ENCODE data around the gene CCDC188. TPM values are rescaled to one million over a fixed set of nuclear protein-coding genes. Genes with fewer than 3 reads are reported as not detected.
A peak's percentile ranks its signal among the peaks of the same experiment; 100 is the strongest.

Gene CCDC188
- total and polyA plus RNA-seq, 4 donors = 0.63 to 4.0 (median 1.4) TPM

- Histone ChIP-seq H3K4me1 (ENCODE audit: control insufficient read depth in 5 of 5, insufficient read depth in 5 of 5, low read length in 5 of 5) (peaks cover 0 to 40% (median 10%) of the 10 kb centered on the region in 5 donors), H3K9ac (ENCODE audit: insufficient read depth in 1 of 2, low read length in 2 of 2) (no peak overlapping the region), H3K36me3 (ENCODE audit: control insufficient read depth in 4 of 4, insufficient read depth in 4 of 4, low read length in 4 of 4) (peaks cover 0 to 33% (median 0%) of the 10 kb centered on the region in 4 donors), H3K27ac (ENCODE audit: low read depth in 1 of 2, low read length in 1 of 2) (peak overlapping the region; percentile 7 to 18), H3K27me3 (ENCODE audit: control insufficient read depth in 3 of 3, insufficient read depth in 3 of 3, low read length in 2 of 3) (no peaks in the 10 kb centered on the region), H3K4me3 (no peak overlapping the region), H3K9me3 (ENCODE audit: control insufficient read depth in 4 of 4, insufficient read depth in 3 of 4, low read length in 3 of 4) (no peaks in the 10 kb centered on the region)
- ATAC-seq (ENCODE audit: insufficient read depth, low FRiP score) (no peak), DNase-seq (no peak)
- 36 to 47% methylated on average over 26 of the region's 26 CpGs for WGBS, 2 donors
- TF ChIP-seq CTCF (IDR thresholded peaks at IDR 0.05; ENCODE audit: control extremely low read depth, extremely low read depth) = no peak
Measured at GRCh38 chr22:20137671-20138416, 13.0 kb downstream of the CCDC188 start.

GRCh38 chr22:20137113-20137512 is 13.7 kb downstream of the CCDC188 start:
- Histone ChIP-seq H3K9me3 (ENCODE audit: control insufficient read depth in 4 of 4, insufficient read depth in 3 of 4, low read length in 3 of 4) (no peaks in the 10 kb centered on the region), H3K36me3 (ENCODE audit: control insufficient read depth in 4 of 4, insufficient read depth in 4 of 4, low read length in 4 of 4) (peaks cover 0 to 28% (median 0%) of the 10 kb centered on the region in 4 donors), H3K4me3 (no peak overlapping the region), H3K9ac (ENCODE audit: insufficient read depth in 1 of 2, low read length in 2 of 2) (no peak overlapping the region), H3K27ac (ENCODE audit: low read depth in 1 of 2, low read length in 1 of 2) (no peak overlapping the region), H3K4me1 (ENCODE audit: control insufficient read depth in 5 of 5, insufficient read depth in 5 of 5, low read length in 5 of 5) (peaks cover 0 to 44% (median 17%) of the 10 kb centered on the region in 5 donors), H3K27me3 (ENCODE audit: control insufficient read depth in 3 of 3, insufficient read depth in 3 of 3, low read length in 2 of 3) (no peaks in the 10 kb centered on the region)
- no peak for ATAC-seq (ENCODE audit: insufficient read depth, low FRiP score)
- no peak for TF ChIP-seq CTCF (IDR thresholded peaks at IDR 0.05; ENCODE audit: control extremely low read depth, extremely low read depth)
- DNase-seq = no peak
- WGBS, 2 donors = 88% methylated on average over 13 of the region's 13 CpGs

- H3K9ac ChIP-seq (ENCODE audit: insufficient read depth in 1 of 2, low read length in 2 of 2) = no peak overlapping the region
Measured at GRCh38 chr22:20136603-20136873, 14.3 kb downstream of the CCDC188 start.

More at GRCh38 chr22:20136603-20136873, 14.3 kb downstream of the CCDC188 start:
- no peak for TF ChIP-seq CTCF (IDR thresholded peaks at IDR 0.05; ENCODE audit: control extremely low read depth, extremely low read depth)
- Histone ChIP-seq H3K27ac (ENCODE audit: low read depth in 1 of 2, low read length in 1 of 2) (no peak overlapping the region), H3K4me3 (no peak overlapping the region), H3K27me3 (ENCODE audit: control insufficient read depth in 3 of 3, insufficient read depth in 3 of 3, low read length in 2 of 3) (no peaks in the 10 kb centered on the region), H3K36me3 (ENCODE audit: control insufficient read depth in 4 of 4, insufficient read depth in 4 of 4, low read length in 4 of 4) (peaks cover 0 to 24% (median 0%) of the 10 kb centered on the region in 4 donors), H3K4me1 (ENCODE audit: control insufficient read depth in 5 of 5, insufficient read depth in 5 of 5, low read length in 5 of 5) (peaks cover 0 to 44% (median 17%) of the 10 kb centered on the region in 5 donors), H3K9me3 (ENCODE audit: control insufficient read depth in 4 of 4, insufficient read depth in 3 of 4, low read length in 3 of 4) (no peaks in the 10 kb centered on the region)
- WGBS, 2 donors = 95 to 97% methylated on average over 5 of the region's 5 CpGs
- DNase-seq (no peak), ATAC-seq (ENCODE audit: insufficient read depth, low FRiP score) (no peak)
